AG04449 (cell line): ENCODE data around the gene MMP10.

Source experiments
- CTCF ChIA-PET: fragments of 350-600 bp; formaldehyde crosslinking; extraction: SDS; loops from one replicate; lab custom pipeline; 2021; ENCODE audit warnings: antibody characterized with exemption; lab: Yijun Ruan, JAX
- POLR2A ChIA-PET: fragments of 400-600, 350-600 bp; formaldehyde crosslinking; extraction: SDS; loops from one replicate; lab custom pipeline; 2020; ENCODE audit warnings: antibody characterized with exemption, inconsistent platforms; lab: Yijun Ruan, JAX
- DNase-seq: peaks from one replicate; pipeline ENCODE4 v3.0.0-alpha.2; 2010; ENCODE audit warnings: low read depth, low spot score
- H3K4me3 ChIP-seq: 2 replicates; pipeline ENCODE4 v1.5.1; 2011; ENCODE audit warnings: low read depth, mild to moderate bottlenecking, control low read depth, low read length
- TF ChIP-seq, protein P1 (sequence below): IDR thresholded peaks from one replicate; pipeline ENCODE4 v1.5.1; 2011; ENCODE audit warnings: mild to moderate bottlenecking, moderate library complexity, low read length, control low read depth, inconsistent platforms; ENCODE audit not compliant: insufficient read depth; ENCODE audit errors: missing control alignments

MMP10 gene

DNA sequence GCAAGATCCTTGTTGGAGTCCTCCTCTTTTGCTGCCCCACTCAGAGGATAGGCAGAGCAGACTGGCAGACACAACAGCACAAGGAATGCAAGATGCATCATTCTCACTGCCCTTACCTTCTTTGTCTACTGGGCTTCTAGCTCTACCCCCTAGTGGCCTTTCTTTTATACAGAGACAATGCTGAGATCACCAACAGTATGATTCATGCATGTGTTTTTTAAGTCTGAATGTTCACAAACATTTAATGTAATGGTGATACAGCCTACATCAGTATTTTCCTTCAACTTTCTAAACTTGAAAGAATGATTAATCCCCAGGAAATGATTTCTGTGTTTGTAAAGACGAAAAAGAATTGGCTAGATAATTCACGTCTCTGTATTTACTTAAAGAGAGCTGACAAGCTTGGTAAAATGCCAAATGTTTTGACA, at the start of gene MMP10:
Gene MMP10, minus strand, starts transcription at position 138 of the 428 bp plus-strand sequence. Its CDS starts 37 bp downstream, at position 101.
- DNase-seq, result no peak
- ChIA-PET POLR2A (no interaction called here), CTCF (interaction anchor here (0.8 to 4.1 kb wide), 16 partner anchors 8 to 274 kb away, joined by 3 to 27 read pairs (median 3); no protein-coding TSS in a partner anchor)
- no peak within 1 kb of the TSS for H3K4me3 ChIP-seq
- TF ChIP-seq, protein P1, sequence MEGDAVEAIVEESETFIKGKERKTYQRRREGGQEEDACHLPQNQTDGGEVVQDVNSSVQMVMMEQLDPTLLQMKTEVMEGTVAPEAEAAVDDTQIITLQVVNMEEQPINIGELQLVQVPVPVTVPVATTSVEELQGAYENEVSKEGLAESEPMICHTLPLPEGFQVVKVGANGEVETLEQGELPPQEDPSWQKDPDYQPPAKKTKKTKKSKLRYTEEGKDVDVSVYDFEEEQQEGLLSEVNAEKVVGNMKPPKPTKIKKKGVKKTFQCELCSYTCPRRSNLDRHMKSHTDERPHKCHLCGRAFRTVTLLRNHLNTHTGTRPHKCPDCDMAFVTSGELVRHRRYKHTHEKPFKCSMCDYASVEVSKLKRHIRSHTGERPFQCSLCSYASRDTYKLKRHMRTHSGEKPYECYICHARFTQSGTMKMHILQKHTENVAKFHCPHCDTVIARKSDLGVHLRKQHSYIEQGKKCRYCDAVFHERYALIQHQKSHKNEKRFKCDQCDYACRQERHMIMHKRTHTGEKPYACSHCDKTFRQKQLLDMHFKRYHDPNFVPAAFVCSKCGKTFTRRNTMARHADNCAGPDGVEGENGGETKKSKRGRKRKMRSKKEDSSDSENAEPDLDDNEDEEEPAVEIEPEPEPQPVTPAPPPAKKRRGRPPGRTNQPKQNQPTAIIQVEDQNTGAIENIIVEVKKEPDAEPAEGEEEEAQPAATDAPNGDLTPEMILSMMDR, result peak; percentile 37

DNA sequence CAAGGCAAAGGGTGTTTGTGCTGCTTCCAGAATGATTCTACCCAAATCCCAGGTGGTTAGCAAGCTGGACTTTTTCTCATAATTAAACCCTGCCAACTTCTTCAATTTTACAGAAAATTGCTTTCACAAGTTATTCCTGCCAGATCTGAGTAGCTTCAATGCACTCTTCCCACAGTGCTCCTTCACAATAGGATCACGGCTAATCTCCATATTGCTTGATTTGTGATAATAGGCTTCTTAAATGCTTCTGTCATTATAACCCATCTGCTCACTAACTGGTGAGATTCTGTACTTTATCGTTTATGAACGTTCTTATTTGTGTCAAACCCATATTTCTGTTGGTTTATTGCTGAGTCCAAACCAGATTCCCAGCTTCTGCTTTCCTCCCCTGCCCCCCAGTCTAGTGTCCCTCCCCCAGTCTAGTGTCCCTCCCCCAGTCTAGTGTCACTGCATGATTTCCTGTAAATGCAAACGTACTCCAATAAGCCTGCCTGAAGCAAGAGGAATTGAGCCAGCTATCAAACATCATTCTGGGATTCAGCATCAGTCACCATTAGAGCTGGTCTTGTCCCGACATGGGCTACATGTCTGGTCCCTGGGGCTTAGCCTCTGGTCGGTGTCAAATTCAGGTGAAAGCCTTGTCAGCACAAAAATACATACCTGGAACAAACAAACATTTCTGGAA, 49.0 kb upstream of the MMP10 start:
- no peak overlapping the region for H3K4me3 ChIP-seq
- TF ChIP-seq, protein P1, result no peak
- POLR2A ChIA-PET, result no interaction called here
- CTCF ChIA-PET, result interaction anchor here (1.0 to 3.9 kb wide), 7 partner anchors 11 to 117 kb away, joined by 3 to 54 read pairs (median 12); partner anchors contain the start of gene MMP3
- DNase-seq, result no peak

DNA sequence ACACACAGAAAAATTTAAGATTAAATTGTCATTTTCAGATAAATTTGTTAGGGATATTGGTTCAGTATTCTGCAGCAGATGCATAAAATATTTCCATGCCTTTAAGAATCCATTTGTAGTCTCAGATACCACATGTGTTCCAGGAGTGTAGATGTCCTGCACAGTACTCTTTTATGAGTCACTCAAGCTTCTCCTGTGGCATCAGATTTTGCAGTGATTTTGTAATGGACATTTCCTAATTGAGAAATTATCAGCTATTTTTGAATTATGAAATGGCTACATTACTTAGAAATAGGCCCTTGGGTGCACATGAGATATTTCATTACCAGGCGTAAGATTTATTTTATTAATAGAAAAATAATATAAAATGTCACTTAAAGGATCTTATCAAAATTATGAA, 44.1 kb upstream of the MMP10 start:
- H3K4me3 ChIP-seq, result no peak overlapping the region
- ChIA-PET CTCF (interaction anchor here (1.0 to 4.4 kb wide), 2 partner anchors 14 to 117 kb away, joined by 4 to 19 read pairs; no protein-coding TSS in a partner anchor), POLR2A (no interaction called here)
- DNase-seq, result no peak
- TF ChIP-seq, protein P1, result no peak

DNA sequence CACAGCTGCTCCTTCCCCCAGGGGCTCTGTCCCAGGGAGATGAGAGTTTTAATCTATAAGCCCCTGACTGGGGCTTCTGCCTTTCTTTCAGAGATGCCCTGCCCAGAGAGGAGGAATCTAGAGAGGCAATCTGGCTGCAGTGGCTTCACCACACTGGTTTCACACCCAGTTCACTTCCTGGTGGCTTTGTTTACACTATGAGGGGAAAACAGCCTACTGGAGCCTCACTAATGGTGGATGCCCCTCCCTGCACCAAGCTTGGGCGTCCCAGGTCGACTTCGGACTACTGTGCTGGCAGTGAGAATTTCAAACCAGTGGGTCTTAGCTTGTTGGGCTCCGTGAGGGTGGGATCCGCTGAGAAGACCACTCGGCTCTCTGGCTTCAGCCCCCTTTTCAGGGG, 39.1 kb upstream of the MMP10 start:
- DNase-seq, result no peak
- ChIA-PET POLR2A (no interaction called here), CTCF (interaction anchor here (0.9 to 4.4 kb wide), 4 partner anchors 9 to 85 kb away, joined by 3 to 14 read pairs (median 8); no protein-coding TSS in a partner anchor)
- TF ChIP-seq, protein P1, result no peak
- H3K4me3 ChIP-seq, result no peak overlapping the region

DNA sequence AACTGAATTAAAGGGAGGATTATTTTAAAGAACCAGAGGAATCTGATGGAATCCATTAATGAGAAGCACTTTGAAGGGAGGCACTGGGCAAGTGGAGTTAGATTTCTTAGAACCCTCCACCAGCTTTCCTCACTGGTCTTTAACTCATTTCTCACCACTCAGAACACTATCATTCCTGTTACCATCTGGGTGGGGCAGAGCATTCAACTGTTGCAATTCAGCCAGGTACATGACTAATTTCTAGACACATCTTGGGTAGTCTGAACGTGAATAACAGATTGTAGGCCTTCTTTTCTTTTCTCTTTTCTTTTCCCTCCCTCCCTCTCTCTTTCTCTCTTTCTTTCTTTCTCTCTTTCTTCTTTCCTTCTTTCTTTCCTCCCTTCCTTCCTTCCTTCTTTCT, 33.1 kb upstream of the MMP10 start:
- DNase-seq, result no peak
- TF ChIP-seq, protein P1, result no peak
- no peak overlapping the region for H3K4me3 ChIP-seq
- CTCF ChIA-PET, result interaction anchor here (1.2 to 2.0 kb wide), 2 partner anchors 17 to 128 kb away, joined by 3 to 5 read pairs; no protein-coding TSS in a partner anchor
- POLR2A ChIA-PET, result no interaction called here

DNA sequence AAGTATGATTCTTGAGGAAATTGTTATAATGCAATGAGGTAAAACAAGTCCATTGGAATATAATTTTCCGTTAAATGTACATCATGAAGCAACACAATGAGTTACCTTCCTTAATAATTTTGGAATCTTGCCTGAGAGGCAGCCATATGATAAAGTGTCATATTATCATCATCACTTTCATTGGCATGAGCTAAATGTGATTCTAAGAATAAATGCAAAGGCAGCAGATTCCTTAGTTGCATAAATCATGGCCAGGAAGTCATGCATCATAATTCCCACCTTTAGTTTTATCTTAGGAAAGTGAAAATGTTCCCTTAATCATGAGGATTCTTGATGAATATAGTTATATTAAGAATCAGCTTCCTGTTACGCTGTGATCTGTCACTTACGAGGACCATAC, 31.8 kb upstream of the MMP10 start:
- no peak overlapping the region for H3K4me3 ChIP-seq
- no peak for DNase-seq
- TF ChIP-seq, protein P1, result no peak
- POLR2A ChIA-PET, result no interaction called here
- CTCF ChIA-PET, result interaction anchor here (0.7 to 2.7 kb wide), 16 partner anchors 10 to 240 kb away, joined by 3 to 19 read pairs (median 4); partner anchors contain the start of gene MMP3
